OCI-LY3 (cell line): ENCODE measurements around the gene RSPRY1.

ENCODE experiments used
- CTCF ChIP-seq: fragments of 200-600, 300-600 bp; sonication (generic); IDR thresholded peaks from 2 replicates; pipeline ENCODE4 v1.5.1; 2014; ENCODE audit warnings: antibody characterized with exemption, low read length, low read depth
- EZH2phosphoT487 ChIP-seq: fragments of 200-600 bp; shearing (Covaris generic); IDR thresholded peaks from 2 replicates; pipeline ENCODE4 v1.6.1; 2018; ENCODE audit warnings: antibody characterized with exemption, mixed run types, low read depth

DNA sequence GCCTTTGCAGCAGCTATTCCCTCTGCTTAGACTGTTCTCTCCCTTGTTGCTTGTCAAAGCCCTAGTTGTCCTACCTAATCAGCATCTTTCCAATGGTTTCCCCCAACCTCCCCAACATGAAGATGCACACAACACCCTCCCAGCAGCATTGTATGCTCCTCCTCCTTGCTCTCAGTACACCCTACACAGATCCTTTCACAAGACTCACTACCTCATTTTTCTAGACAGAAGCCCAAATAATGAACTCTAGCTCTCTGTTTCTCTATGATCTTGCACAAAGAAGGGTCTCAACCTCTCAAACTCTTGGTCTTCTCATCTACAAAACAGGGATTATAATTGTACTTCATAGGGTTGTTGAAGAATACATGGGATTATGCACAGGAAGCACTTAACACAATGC lies 19.7 kb upstream of the RSPRY1 start:
- no peak for TF ChIP-seq EZH2phosphoT487
- no peak for TF ChIP-seq CTCF
